OCI-LY1 (cell line): ENCODE data around the gene SPATS2L.

Experiments
- H2AFZ ChIP-seq: fragments of 200-600 bp; sonication (generic), shearing (Covaris generic); 2 replicates; pipeline ENCODE4 v1.6.0; 2014; ENCODE audit warnings: antibody characterized with exemption, mild to moderate bottlenecking, low read length
- H3F3A ChIP-seq: fragments of 200-600 bp; sonication (generic), shearing (Covaris generic); 2 replicates; pipeline ENCODE4 v1.6.0; 2014; ENCODE audit warnings: mild to moderate bottlenecking, antibody characterized with exemption, low read length, moderate library complexity; ENCODE audit not compliant: insufficient read depth
- H3K27ac ChIP-seq: fragments of 200-600 bp; sonication (generic); 2 replicates; pipeline ENCODE4 v1.5.1; 2014; ENCODE audit warnings: low read length, mixed run types, mild to moderate bottlenecking, low read depth; ENCODE audit not compliant: poor library complexity, severe bottlenecking
- H3K27me3 ChIP-seq: fragments of 200-600 bp; sonication (generic); 2 replicates; pipeline ENCODE4 v1.6.0; 2014; ENCODE audit warnings: antibody characterized with exemption, mild to moderate bottlenecking, low read length, moderate library complexity; ENCODE audit not compliant: insufficient read depth
- H3K36me3 ChIP-seq: fragments of 200-600 bp; sonication (generic); 2 replicates; pipeline ENCODE4 v1.6.1; 2014; ENCODE audit warnings: mild to moderate bottlenecking, antibody characterized with exemption, low read length, moderate library complexity, mixed read lengths; ENCODE audit not compliant: insufficient read depth
- H3K4me1 ChIP-seq: fragments of 200-600 bp; sonication (generic); 2 replicates; pipeline ENCODE4 v1.5.1; 2014; ENCODE audit warnings: mild to moderate bottlenecking, low read length, moderate library complexity; ENCODE audit not compliant: insufficient read depth, severe bottlenecking
- H3K4me2 ChIP-seq: fragments of 200-600 bp; sonication (generic), shearing (Covaris generic); 2 replicates; pipeline ENCODE4 v1.6.1; 2014; ENCODE audit warnings: low read length
- H3K4me3 ChIP-seq: fragments of 200-600 bp; sonication (generic); 2 replicates; pipeline ENCODE4 v1.5.1; 2014; ENCODE audit warnings: low read length, low read depth, mild to moderate bottlenecking, mixed read lengths; ENCODE audit not compliant: poor library complexity, severe bottlenecking
- H3K79me2 ChIP-seq: fragments of 200-600 bp; shearing (Covaris generic); 2 replicates; pipeline ENCODE4 v1.6.1; 2016; ENCODE audit warnings: mixed run types, low read length, mixed read lengths; ENCODE audit not compliant: insufficient read depth
- H3K9ac ChIP-seq: fragments of 200-600 bp; sonication (generic), shearing (Covaris generic); 2 replicates; pipeline ENCODE4 v1.6.1; 2014; ENCODE audit warnings: mild to moderate bottlenecking, low read length, mixed read lengths
- H3K9me2 ChIP-seq: fragments of 200-600 bp; sonication (generic), shearing (Covaris generic); 2 replicates; pipeline ENCODE4 v1.6.1; 2014; ENCODE audit warnings: low read depth, mild to moderate bottlenecking, low read length, mixed read lengths
- H3K9me3 ChIP-seq: fragments of 200-600 bp; shearing (Covaris generic); 2 replicates; pipeline ENCODE4 v1.6.1; 2014; ENCODE audit warnings: low read length, mixed read lengths
- H4K20me1 ChIP-seq: fragments of 200-600 bp; sonication (generic), shearing (Covaris generic); 2 replicates; pipeline ENCODE4 v1.6.0; 2016; ENCODE audit warnings: mild to moderate bottlenecking, low read length; ENCODE audit not compliant: insufficient read depth
- CTCF ChIP-seq: fragments of 200-600 bp; sonication (generic), shearing (Covaris generic); IDR thresholded peaks from 2 replicates; pipeline ENCODE4 v1.5.1; 2017; ENCODE audit warnings: mild to moderate bottlenecking, antibody characterized with exemption, low read length, moderate library complexity, mixed read lengths
- EZH2 ChIP-seq: fragments of 200-600 bp; sonication (generic), shearing (Covaris generic); IDR thresholded peaks from 2 replicates; pipeline ENCODE4 v1.8.0; 2017; ENCODE audit warnings: borderline replicate concordance, mixed run types, mild to moderate bottlenecking, antibody characterized with exemption, low read length, moderate library complexity, mixed read lengths

The SPATS2L gene

GRCh38 chr2:200314976-200315567 lies 8.6 kb downstream of the SPATS2L start:
- Histone ChIP-seq H4K20me1 (no peaks in the 10 kb centered on the region), H3K9me3 (no peaks in the 10 kb centered on the region), H3K36me3 (no peaks in the 10 kb centered on the region), H3K9ac (no peak overlapping the region), H3K4me1 (no peaks in the 10 kb centered on the region), H3K4me2 (no peak overlapping the region), H2AFZ (no peak overlapping the region), H3K27me3 (no peaks in the 10 kb centered on the region), H3K27ac (no peak overlapping the region), H3F3A (no peaks in the 10 kb centered on the region), H3K9me2 (no peaks in the 10 kb centered on the region), H3K79me2 (no peaks in the 10 kb centered on the region), H3K4me3 (no peak overlapping the region)
- no peak for TF ChIP-seq EZH2
- no peak for TF ChIP-seq CTCF

GRCh38 chr2:200317975-200318374 lies 11.5 kb downstream of the SPATS2L start:
- Histone ChIP-seq H3K9me2 (no peaks in the 10 kb centered on the region), H3K9me3 (no peaks in the 10 kb centered on the region), H3K79me2 (no peaks in the 10 kb centered on the region), H3K9ac (no peak overlapping the region), H3K27ac (no peak overlapping the region), H3K27me3 (no peaks in the 10 kb centered on the region), H4K20me1 (no peaks in the 10 kb centered on the region), H3K36me3 (no peaks in the 10 kb centered on the region), H2AFZ (no peak overlapping the region), H3K4me2 (no peak overlapping the region), H3K4me3 (no peak overlapping the region), H3F3A (no peaks in the 10 kb centered on the region), H3K4me1 (no peaks in the 10 kb centered on the region)
- no peak for TF ChIP-seq CTCF
- no peak for TF ChIP-seq EZH2

GRCh38 chr2:200318940-200319435 lies 12.5 kb downstream of the SPATS2L start:
- no peak for TF ChIP-seq CTCF
- no peak for TF ChIP-seq EZH2
- H3K9ac ChIP-seq: no peak overlapping the region
- no peaks in the 10 kb centered on the region for H3K36me3 ChIP-seq
- no peaks in the 10 kb centered on the region for H3K4me1 ChIP-seq
- no peaks in the 10 kb centered on the region for H3K79me2 ChIP-seq
- H4K20me1 ChIP-seq: no peaks in the 10 kb centered on the region
- H3K4me3 ChIP-seq: no peak overlapping the region
- H3K9me3 ChIP-seq: no peaks in the 10 kb centered on the region
- no peak overlapping the region for H2AFZ ChIP-seq
- H3F3A ChIP-seq: no peaks in the 10 kb centered on the region
- H3K27ac ChIP-seq: no peak overlapping the region
- H3K27me3 ChIP-seq: no peaks in the 10 kb centered on the region
- H3K4me2 ChIP-seq: no peak overlapping the region
- no peaks in the 10 kb centered on the region for H3K9me2 ChIP-seq
